Measurements from ENCODE around the gene PDLIM3. TPM values are rescaled to one million over a fixed set of nuclear protein-coding genes. Genes with fewer than 3 reads are reported as not detected.

Gene PDLIM3
- total RNA-seq: 24.4 TPM
- long read RNA-seq, transcript PDLIM3-203 (7 exons, 1,672 nt): major isoform, 9 of 11 reads
- long read RNA-seq, partial matches to known transcripts: 0 of 11 reads
- long read RNA-seq, other reads (novel, unspliced or antisense): 1 of 11 reads

GRCh38 chr4:185534866-185535611, at the start of gene PDLIM3:
PDLIM3 (minus strand) TSS chr4:185535507; CDS start chr4:185535434, 73 bp downstream.
- H3K27ac ChIP-seq: peak within 1 kb of the TSS; percentile 85
- no peak for TF ChIP-seq CTCF (IDR thresholded peaks at IDR 0.05)
- ATAC-seq (peak; percentile 91), DNase-seq (peak; percentile 79)
- no peaks in the 10 kb centered on the region for H3K9me3 ChIP-seq
- H3K27me3 ChIP-seq: peaks cover 6% of the 10 kb centered on the region
- H3K36me3 ChIP-seq: no peaks in the 10 kb centered on the region
- H3K4me3 ChIP-seq: peak within 1 kb of the TSS; percentile 74
- peaks cover 4% of the 10 kb centered on the region for H3K4me1 ChIP-seq
- intact Hi-C loops (cut with DNase I): no loop called here

GRCh38 chr4:185583813-185584212, 48.5 kb upstream of the PDLIM3 start:
- no peaks in the 10 kb centered on the region for H3K9me3 ChIP-seq
- H3K4me3 ChIP-seq: no peak overlapping the region
- no peaks in the 10 kb centered on the region for H3K27me3 ChIP-seq
- DNase-seq (no peak), ATAC-seq (no peak)
- intact Hi-C loops (cut with DNase I): no loop called here
- no peaks in the 10 kb centered on the region for H3K4me1 ChIP-seq
- H3K27ac ChIP-seq: no peak overlapping the region
- no peak for TF ChIP-seq CTCF (IDR thresholded peaks at IDR 0.05)
- H3K36me3 ChIP-seq: no peaks in the 10 kb centered on the region

GRCh38 chr4:185582651-185583400, 47.5 kb upstream of the PDLIM3 start:
- no peak for ATAC-seq
- H3K27me3 ChIP-seq: no peaks in the 10 kb centered on the region
- no peak overlapping the region for H3K4me3 ChIP-seq
- intact Hi-C loops (cut with DNase I): no loop called here
- no peaks in the 10 kb centered on the region for H3K36me3 ChIP-seq
- no peaks in the 10 kb centered on the region for H3K4me1 ChIP-seq
- no peak for TF ChIP-seq CTCF (IDR thresholded peaks at IDR 0.05)
- no peak for DNase-seq
- no peaks in the 10 kb centered on the region for H3K9me3 ChIP-seq
- H3K27ac ChIP-seq: no peak overlapping the region

GRCh38 chr4:185580699-185581098, 45.4 kb upstream of the PDLIM3 start:
- no peak for ATAC-seq
- no peaks in the 10 kb centered on the region for H3K9me3 ChIP-seq
- H3K27me3 ChIP-seq: no peaks in the 10 kb centered on the region
- DNase-seq: no peak
- H3K27ac ChIP-seq: no peak overlapping the region
- intact Hi-C loops (cut with DNase I): no loop called here
- no peaks in the 10 kb centered on the region for H3K4me1 ChIP-seq
- no peak for TF ChIP-seq CTCF (IDR thresholded peaks at IDR 0.05)
- no peak overlapping the region for H3K4me3 ChIP-seq
- no peaks in the 10 kb centered on the region for H3K36me3 ChIP-seq

- no peak for TF ChIP-seq CTCF (IDR thresholded peaks at IDR 0.05)
- intact Hi-C loops (cut with DNase I): no loop called here
Measured at GRCh38 chr4:185578284-185578683, 43.0 kb upstream of the PDLIM3 start.

More at GRCh38 chr4:185578284-185578683, 43.0 kb upstream of the PDLIM3 start:
- H3K4me1 ChIP-seq: no peaks in the 10 kb centered on the region
- no peak overlapping the region for H3K27ac ChIP-seq
- H3K27me3 ChIP-seq: no peaks in the 10 kb centered on the region
- no peak for ATAC-seq
- no peak overlapping the region for H3K4me3 ChIP-seq
- no peaks in the 10 kb centered on the region for H3K9me3 ChIP-seq
- H3K36me3 ChIP-seq: no peaks in the 10 kb centered on the region
- no peak for DNase-seq
